NB4 (cell line): Measurements from ENCODE around the gene UROS.

Source experiments
- DNase-seq: peaks from one replicate; pipeline ENCODE4 v3.0.0; 2010; ENCODE audit warnings: low read depth
- H3K4me3 ChIP-seq: one replicate; pipeline ENCODE4 v1.5.1; 2011; ENCODE audit warnings: mild to moderate bottlenecking, low read depth, low read length, moderate library complexity
- MAX ChIP-seq: IDR thresholded peaks from 2 replicates; pipeline ENCODE4 v1.6.1; 2011; ENCODE audit warnings: low read depth, low read length
- MYC ChIP-seq: IDR thresholded peaks from 2 replicates; pipeline ENCODE4 v1.6.1; 2011; ENCODE audit warnings: low read depth, low read length
- POLR2A ChIP-seq: IDR thresholded peaks from 2 replicates; pipeline ENCODE4 v1.6.1; 2011; ENCODE audit warnings: mild to moderate bottlenecking; ENCODE audit not compliant: insufficient read length; ENCODE audit errors: extremely low read depth
- TF ChIP-seq, protein P1 (sequence below): IDR thresholded peaks from one replicate; pipeline ENCODE4 v1.5.1; 2012; ENCODE audit warnings: low read depth, low read length

Gene UROS

DNA sequence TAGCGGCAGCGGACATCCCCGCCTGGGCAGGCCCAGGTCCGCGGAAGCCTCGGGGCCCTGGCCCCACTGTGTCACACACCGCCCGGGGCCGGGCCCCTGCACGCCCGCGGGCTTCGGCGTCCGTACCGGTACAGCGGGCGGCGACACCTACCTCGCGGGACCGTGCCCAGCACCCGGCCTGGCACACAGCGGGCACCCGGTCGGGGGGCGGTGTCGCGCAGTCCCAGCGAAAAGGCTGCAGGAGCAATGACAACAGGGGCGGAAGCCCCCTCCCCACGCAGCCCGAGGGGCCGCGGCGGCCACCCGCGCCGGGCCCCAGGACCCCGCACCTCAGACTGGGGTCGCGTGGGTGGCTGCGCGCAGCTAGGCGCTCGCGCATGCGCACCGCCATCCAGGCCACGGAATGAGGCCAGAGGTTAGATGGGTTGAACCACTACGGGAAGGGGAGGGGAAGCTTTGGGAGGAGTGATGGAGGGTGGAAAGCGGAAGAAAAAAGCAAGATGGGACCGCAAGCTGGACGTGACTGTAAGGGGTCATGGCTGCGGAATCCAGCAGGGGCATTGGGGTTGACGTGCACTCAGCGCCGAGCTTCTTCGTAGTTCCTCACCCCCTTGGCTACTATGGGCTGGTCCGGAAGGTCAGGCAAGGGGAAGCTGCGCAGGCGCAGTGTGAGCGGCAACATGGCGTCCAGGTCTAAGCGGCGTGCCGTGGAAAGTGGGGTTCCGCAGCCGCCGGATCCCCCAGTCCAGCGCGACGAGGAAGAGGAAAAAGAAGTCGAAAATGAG is at the start of gene UROS, which contains the start of gene BCCIP:
UROS (minus strand) TSS at position 381 of the 785 bp plus-strand sequence. CDS start 6,759 bp downstream, outside the sequence.
BCCIP (plus strand) TSS at position 669 of the 785 bp plus-strand sequence; CDS start at position 681, 12 bp downstream.
- peak within 1 kb of the TSS; percentile 92 for H3K4me3 ChIP-seq
- DNase-seq = peak; percentile 93

GRCh38 chr10:125871338-125871737 is 48.3 kb upstream of the UROS start:
- no peak for DNase-seq
- TF ChIP-seq MYC = no peak
- H3K4me3 ChIP-seq = no peak overlapping the region

More for the DNA sequence above, at the start of gene UROS, which contains the start of gene BCCIP:
- TF ChIP-seq MYC = no peak
- TF ChIP-seq POLR2A = peak; percentile 83

DNA sequence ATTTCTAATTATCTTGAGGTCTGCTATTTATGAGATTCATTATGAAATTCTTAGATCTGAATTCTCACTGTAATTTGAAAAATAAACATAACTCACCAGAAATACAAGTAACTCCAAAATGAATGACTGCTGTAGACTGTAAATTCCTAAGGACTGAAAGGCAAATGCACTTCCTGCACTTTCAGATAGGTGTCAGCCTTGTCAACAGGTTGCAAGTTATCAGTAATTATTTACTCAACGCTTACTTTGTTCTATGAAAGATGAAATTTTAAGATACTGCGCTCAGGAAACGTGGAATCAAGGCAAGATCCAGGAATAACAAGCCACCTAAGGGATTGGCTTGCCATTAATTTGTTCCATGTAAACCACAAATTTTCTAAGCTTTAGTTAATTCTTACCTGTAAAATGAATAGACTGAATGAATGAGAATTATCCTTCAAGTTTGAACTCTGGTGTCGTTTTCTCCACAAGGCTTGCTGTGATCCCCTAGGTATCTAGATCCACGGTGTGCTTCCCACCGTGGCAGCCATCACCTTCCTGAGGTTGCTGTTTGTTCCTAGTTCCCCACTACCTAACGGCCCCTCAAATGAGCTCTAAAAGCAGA is 45.4 kb upstream of the UROS start:
- no peak for TF ChIP-seq MAX
- TF ChIP-seq, protein P1, sequence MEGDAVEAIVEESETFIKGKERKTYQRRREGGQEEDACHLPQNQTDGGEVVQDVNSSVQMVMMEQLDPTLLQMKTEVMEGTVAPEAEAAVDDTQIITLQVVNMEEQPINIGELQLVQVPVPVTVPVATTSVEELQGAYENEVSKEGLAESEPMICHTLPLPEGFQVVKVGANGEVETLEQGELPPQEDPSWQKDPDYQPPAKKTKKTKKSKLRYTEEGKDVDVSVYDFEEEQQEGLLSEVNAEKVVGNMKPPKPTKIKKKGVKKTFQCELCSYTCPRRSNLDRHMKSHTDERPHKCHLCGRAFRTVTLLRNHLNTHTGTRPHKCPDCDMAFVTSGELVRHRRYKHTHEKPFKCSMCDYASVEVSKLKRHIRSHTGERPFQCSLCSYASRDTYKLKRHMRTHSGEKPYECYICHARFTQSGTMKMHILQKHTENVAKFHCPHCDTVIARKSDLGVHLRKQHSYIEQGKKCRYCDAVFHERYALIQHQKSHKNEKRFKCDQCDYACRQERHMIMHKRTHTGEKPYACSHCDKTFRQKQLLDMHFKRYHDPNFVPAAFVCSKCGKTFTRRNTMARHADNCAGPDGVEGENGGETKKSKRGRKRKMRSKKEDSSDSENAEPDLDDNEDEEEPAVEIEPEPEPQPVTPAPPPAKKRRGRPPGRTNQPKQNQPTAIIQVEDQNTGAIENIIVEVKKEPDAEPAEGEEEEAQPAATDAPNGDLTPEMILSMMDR = peak; percentile 74
- no peak overlapping the region for H3K4me3 ChIP-seq
- DNase-seq = peak; percentile 60

DNA sequence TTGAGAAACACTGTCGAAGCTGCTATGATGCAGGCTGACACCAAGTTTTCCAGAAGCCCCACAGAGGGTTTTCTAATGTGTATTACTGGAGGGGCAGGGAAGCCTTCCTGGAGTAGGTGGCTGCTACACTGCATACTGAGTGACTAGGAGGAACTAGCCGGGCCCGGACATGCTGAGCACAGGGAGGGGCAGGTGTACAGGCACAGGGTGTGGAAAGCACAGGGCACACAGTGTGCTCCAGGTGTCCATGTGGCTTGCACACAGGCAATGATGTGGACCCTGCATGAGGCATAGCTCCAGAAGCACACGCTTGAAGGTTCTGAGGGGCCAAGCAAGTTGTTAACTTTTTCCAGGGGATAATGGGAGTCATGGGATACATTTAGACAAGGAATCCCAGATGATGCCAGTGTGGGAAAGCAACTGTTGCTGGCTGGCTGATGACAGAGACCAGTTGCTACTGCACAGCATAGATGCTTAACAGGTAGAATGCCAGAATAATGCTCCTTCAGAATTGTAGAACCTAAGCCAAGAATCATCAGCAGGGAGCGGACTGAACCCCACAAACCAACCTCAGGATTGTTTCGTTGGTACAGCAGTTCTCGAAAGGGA is 43.5 kb upstream of the UROS start:
- DNase-seq = no peak
- H3K4me3 ChIP-seq = no peak overlapping the region
- TF ChIP-seq POLR2A (no peak), MYC (no peak), MAX (no peak)
- TF ChIP-seq, protein P1 = no peak

- no peak for TF ChIP-seq MAX
- TF ChIP-seq, protein P1 = no peak
- no peak overlapping the region for H3K4me3 ChIP-seq
- no peak for DNase-seq
Measured at GRCh38 chr10:125865120-125865519, 42.1 kb upstream of the UROS start.

- DNase-seq = no peak
- TF ChIP-seq MYC = no peak
- TF ChIP-seq POLR2A = no peak
- no peak for TF ChIP-seq MAX
- TF ChIP-seq, protein P1 = no peak
Measured at GRCh38 chr10:125859128-125859817, 36.2 kb upstream of the UROS start.

More at GRCh38 chr10:125859128-125859817, 36.2 kb upstream of the UROS start:
- H3K4me3 ChIP-seq = no peak overlapping the region
